NCI-H1694 treated with DMSO at 0.1 percent for 48 hours (cell line): ENCODE measurements around the gene SH3GL1.

Experiments used
- DNase-seq: peaks from one replicate; lab custom pipeline; 2025; lab: John Stamatoyannopoulos, UW

Gene SH3GL1

DNA sequence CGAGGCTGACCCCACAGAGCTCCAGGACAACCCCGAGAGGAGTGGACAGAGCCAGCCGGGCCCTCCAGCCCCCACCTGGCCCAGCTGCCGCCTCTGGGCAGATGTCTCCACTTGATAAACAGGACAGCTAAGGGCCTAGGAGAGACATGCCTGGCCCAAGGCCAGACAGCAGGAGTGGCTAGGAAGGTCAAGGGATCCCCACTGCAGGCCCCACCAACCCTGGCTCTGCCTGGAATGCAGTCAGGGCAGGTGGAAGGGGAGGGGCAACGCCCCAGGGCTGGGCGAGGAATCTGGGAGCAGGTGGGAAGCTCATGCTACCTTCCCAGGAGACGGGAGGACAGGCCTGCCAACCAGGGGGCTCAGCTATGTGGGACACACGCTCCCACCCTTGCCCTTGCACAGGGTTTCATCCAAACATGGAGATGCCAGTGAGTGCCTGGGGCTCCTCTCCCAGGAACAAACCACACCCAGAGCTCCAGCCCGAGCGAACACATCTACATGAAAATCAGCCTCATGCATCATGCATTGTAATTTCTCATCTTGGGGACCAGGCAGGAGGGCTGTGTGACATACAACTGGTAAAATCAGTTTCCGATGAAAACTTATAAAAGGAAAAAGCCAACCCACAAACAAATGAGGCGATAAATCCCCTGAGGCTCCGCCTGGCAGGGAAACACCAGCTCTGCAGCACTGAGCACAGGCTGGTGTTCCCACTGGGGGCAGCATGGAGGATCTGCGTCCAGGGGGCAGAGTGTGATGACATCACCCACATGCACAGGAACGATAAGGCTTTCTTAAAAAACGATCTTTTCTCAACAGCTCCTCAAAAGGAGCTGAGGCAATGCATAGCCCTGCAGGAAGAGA, 25.0 kb downstream of the SH3GL1 start:
- DNase-seq = peak; percentile 49

DNA sequence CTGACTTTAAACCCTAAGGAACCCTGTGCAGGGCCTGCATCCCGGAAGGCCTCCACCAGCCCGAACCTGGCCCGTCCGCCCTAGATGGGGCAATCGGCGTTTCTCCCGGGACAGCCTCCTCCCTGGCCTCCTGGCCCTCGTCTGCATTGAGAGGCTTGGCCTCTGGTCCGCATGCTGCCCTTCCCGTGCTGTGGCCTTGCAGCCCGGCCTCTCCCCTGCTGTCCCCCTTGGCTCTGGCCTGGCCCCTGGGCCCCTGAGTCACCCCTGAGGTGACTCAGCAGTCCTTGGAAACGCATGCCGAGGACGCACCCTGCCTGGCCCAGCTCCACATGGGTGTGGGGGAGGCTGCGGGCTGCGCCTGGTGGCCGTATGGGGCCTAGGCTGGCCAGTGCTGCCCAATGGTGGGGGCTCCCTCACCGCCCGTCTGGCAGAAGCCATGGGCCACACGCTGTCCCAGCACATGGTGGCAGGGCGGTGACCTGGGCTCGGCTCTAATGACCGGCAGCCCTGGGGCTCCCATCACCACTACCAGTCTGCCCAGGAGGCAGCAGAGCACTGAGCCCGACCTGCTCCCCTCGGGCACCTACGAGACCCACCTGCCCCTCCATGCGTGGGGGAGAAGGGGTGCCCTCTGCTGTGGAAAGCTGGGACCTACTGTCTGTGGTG, 25.7 kb downstream of the SH3GL1 start:
- no peak for DNase-seq

DNA sequence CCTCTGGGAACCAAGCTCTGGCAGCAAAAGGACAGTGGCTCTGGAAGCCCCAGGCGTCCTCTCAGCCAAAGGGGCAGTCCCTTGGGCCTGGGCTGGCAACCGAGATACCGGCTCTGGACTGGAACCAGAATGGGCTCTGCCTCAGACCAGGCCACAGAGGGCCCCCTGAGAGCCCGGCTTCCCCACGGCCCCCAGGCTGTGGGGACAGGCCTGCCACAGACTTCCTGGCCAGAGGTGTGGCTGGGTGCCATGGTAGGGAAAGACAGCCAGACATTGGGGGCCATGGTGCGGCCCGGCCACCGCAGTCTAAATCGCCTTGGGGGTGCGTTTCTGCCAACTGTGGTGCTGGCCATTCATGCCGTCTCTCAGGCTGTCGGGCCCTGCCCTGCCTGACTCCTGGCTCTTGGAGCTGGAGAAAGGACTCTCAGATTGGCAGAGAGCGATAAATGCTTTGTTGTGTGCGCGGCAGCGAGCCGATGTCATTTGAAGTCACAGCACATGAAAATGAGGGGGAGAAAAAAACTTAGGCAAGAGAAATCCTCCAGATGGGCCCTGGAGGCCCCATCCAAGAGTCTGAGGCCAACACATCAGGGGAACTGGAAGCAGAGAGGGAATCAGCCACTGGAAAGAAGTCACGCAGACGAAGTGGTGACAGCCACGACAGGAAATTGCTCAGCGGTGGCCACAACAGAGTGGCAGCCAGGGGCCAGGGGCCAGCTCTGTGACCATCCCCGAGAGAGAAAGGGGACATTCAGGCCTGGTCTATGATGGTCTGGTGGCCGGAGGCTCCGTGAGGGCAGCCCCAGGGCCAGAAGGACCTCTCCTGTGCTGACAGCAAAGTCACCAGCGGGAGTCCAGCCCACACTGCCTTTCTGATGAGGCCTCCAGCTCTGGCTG, 26.5 kb downstream of the SH3GL1 start:
- no peak for DNase-seq

DNA sequence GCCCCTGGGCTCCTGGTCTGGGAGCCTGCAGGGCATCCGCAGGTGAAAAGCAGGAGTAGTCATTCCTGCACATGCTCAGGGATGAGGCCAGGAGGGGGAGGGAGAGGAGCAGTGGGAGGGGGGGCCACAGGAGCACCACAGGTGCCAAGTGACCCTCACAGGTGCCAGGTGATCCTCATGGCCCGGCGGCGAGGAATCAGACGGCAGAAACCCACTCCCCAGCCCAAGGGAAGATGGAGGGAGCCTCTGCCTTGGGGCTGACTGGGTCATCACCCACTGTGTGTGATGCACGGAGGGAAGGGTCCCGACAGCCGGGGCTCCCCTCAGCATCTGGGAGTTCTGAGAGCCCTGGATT, 27.4 kb downstream of the SH3GL1 start:
- DNase-seq = no peak

DNA sequence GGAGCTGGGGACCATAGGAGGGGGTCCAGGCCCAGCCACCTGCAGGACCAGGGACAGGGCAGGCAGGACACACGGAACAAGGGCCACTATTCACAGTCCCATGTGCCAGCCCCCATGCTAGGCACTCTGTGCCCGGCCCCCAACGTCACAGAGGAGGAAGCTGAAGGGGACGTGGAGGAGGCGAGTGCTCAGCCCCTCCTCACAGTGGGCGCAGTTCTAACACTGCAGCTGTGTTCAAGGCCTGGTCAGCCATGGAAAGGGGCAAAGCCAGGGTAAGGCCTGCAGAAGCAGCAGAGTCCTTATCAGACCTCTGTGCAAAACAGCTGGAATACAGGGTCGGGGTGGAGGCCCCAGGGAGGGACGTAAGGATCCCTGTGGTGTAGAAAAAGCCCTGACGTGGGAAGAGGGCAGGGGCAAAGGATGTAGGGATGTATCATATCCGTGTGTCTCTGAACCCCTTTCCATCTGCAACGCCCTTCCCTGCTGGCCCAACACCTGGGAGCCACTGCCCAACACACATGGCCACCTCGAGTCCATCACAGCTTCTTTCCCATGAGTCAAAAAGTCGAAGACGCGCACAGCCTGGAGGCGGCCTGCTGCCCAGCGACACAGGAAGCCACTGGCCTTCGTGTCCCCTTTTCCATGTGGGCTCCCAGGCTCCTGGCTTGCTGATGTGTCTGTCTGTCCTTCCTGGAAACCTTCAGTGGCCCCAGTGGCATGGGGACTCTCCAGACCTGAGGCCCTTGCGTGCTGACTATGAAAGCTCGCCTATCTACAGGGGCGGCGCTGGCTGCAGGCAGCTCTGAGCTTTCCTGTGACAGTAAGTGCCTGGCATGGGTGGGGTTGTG, 28.0 kb downstream of the SH3GL1 start:
- no peak for DNase-seq

DNA sequence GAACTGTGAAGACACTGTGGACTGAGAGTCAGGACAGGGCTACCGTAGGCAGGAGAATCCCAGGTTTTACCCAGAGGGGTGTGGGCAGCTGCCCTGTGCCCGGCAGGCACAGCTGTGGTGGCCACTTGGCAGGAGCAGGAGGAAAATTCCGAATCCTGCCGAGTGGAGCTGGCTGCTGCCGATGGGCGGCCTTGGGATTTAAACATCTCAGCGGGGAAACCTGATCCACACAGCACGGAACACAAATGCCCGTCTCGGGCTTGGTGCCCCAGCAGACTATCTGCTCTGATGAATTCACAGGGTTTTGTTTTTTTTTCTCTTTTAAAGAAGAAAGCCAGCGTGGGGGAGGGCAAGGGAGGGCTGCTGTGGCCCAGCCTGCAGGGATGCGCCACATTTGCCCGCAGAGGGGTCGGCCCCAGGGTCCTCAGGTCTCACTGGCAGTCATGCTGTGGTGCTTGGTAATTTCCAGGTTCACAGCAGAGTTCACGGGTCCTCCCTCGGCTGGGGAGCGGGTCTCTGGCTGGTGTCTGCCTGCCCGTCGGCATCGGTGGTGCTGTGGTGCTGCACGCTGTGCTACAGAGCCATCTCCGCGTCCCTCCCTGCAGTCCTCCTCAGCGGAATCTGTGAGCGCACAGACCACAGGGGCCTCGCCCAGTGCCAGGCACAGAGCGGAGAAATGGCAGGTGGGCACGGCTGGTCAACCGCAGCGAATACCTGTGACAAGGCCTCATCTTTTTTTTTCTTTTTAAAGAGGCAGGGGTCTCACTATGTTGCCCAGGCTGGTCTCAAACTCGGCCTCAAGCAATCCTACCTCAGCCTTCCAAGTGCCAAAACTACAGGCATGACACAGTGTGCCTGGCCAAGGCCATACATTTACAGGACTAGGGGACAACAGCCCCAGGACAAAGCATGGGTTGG, 28.8 kb downstream of the SH3GL1 start:
- no peak for DNase-seq

DNA sequence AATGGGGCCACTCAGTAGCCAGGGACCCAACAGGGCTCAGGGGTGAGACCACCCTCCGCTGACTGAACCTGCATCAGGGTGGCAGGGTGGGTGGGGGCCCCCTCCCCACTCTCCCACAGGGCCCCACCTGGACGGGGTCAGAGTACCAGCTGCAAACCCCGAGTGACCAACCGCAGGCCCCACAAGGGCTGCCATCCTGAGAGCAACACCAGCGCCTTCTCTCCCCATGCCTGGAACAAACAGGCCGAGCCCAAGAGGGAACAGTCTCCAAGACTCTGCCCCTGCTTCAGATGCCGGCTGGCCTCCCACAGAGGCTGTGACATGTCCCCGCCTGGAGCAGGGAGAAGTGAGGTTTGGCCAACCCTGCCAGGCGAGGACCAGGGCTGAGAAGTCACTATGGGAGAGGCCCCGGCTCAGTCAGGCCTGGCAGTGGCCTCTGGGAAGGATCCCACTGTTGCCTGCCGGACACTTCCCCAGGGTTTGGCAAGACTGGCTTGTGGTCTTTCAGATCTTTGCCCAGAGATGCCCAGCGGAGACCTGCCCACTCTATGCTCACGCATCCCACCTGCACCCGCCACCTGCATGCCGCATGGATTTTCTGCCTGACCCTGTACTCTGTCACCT, 29.8 kb downstream of the SH3GL1 start:
- no peak for DNase-seq

DNA sequence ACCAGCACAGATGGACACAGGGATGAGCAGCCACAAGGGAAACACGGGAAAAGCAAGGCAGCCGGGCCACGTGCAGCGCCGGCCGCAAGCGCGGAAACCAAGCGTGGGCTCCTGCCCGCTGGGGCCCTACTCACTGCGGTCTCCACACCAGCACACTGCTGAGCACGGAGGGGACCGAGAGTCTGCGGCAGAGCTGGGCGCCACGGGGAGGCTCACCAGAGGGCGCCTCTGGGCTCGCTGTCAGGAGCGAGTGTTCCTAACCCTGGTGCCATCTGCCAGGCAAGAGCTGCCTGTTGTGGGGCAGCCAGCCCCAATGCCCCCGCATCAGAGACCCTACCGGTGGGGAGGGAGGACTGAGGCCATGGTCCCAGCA, 30.5 kb downstream of the SH3GL1 start:
- DNase-seq = peak; percentile 52

DNA sequence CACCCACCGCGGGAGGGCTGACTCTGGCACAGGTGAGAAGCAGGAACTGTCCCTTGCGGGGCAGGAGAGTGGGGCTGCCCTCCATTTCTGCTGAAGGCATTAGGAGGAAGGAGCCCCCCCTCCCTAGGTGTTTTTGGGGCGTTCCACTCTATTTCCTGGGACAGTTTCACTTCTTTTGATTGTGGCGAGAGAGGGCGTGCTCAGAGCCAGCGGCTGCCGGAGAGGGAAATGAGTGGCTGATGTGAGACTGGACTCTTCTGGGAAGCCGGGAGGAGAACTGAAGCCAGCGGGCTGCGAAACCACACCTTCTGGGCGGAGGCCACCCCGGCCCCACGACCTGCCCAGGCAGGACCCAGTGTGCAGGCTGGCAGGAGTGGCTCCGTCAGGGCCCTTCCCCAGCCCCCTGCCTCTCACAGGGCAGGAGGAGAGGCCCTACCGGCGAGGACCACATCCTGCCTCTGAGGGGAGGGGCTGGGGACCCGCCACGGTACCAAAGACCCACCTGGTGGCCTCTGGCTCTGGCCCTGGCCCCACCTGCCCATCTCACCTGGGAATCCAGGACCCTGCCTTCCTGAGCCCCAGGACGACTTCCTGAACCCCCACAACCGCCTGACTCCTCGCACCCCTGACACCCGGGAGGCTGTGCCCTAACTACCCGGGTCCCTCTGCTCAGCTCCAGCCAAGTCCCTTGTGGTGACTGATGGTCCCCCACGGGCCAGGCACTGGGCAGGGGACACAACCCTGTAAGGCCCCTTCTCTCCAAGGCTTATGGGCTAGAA, 31.0 kb downstream of the SH3GL1 start:
- no peak for DNase-seq

DNA sequence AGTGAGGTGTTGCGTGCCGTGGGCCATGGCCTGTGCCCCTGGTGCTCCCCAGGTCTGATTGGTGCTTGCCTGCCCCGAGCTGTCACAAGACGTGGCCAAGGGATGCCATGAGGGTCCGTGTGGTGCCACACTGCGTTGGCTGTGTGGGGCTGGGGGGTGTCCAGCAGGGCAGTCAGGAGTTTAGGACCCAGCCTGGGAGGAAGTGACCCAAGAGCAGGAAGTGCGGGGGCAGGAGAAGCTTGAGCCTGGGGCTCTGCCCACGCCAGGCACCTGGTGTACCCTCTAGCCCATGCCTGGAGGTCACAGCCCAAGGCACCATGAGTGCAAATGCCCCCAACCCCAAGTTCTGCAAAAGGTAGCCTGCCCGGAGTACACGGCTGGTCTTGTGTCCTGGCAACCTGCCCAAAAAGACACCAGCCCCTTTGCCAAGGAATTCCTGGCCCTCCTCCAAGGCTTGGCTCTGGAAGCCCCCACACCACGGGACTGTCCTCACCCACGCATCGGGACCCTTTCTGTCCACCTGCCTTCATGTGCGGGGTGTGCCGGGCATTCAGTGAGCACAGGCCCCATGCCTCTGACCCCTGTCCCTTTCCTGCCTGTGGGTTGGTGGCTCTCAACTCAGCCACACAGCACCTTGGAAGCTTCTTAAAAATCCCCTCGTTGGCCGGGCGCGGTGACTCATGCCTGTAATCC, 32.1 kb downstream of the SH3GL1 start:
- no peak for DNase-seq

DNA sequence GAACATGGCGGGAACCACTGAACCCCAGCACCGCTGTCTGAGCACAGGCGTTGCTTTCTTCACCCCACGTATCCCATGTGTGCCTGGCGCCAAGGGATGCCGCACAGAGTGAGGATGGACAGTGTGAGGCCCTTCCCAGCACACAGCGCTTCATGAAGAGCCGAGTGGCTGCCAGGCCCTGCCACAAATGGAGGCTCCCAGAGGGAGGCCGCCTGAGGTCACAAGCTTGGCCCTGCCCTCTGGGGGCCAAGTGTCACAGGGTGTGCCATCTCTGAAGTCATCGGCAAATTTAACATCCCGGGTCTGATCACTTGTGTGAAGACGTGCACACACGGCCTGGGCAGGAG, 32.6 kb downstream of the SH3GL1 start:
- DNase-seq = no peak

DNA sequence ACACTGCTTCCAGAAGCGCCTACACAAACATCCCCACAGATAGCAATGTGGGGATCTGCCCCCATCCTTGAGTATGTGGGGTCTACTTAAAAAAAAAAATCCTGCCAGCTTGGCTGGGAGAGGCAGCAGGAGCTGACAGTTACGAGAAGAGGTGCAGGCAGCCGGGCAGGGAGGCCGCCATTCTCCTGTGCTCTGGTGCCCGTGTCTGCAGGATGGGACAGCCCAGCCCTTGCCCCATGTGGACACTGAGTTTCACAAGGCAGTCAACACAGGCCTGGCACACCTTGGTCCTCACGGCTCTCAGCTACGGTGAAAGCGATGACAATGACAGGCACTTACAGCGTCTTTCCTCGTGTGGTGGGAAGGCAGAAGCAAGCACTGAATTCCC, 33.0 kb downstream of the SH3GL1 start:
- no peak for DNase-seq

DNA sequence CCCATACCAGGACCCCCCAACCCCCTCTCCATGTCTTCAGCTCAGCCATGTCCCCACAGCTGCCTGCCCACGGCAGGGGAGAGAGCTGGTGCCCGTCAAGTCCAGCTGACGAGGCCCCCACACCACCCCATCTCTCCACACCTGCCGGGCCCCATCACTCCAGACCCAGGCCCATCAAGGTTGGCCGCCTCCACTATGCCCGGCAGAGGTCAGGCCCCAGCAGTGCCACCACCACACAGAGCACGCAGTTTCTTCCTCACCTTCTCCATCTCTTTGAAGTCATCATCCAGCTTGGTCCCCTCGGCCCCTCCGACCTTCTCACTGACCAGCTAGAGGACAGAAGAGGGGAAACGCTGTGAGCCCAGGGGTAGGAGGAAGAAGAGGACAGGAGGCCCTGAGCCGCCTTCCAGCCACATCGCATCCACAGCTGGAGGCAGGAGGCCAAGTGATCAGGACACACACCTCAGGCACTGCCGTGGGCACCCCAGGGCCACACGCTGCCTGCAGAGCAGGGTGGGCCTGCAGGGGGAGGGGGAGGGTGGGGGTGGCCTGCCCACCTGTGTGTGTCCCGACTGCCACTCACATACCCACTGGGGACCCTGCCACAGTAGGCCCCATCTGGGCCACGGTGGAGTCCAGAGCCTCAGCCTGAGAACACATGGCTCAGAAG, 33.5 kb downstream of the SH3GL1 start:
- no peak for DNase-seq

DNA sequence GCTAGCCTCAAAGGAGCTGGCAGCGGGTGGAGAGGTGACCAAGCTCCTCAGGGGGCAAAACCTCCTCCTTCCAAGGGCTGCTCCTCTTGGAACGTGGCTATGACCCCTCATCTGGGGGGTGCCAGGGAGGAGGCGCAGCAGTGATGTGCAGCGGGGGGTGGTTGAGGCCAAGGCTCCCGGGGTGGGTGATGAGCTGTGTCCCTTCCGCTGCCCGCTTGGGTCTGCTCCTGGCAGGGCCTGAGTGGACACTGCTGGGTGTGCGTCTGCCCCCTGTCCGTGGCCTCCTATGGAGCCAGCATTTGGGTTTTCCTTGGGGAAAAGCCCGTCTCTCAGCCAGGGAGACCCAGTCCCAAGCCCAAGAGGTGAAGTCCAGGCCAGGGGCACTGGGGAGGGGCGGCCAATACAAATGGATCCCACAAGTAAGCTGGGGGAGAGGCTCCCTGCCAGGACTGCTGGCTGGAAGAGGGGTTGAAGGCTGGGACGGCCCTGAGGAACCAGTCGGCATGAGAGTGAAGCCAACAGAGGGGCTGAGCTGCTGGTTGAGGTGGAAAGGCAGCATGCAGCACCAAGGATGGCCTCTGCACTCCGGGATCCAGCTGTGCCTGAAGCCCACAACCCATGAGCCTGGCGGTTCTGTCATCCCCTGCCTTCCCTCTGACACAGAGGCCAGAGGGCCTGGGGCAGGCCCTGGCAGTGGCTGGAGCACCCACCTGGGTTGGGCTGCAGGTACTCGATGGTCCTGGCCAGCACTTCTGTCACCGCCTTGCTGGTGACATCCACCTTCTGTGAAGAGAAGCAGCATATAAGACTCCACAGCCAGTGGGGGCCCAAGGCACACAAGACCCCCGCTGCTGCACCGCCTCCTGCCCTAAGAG, 34.3 kb downstream of the SH3GL1 start:
- no peak for DNase-seq

DNA sequence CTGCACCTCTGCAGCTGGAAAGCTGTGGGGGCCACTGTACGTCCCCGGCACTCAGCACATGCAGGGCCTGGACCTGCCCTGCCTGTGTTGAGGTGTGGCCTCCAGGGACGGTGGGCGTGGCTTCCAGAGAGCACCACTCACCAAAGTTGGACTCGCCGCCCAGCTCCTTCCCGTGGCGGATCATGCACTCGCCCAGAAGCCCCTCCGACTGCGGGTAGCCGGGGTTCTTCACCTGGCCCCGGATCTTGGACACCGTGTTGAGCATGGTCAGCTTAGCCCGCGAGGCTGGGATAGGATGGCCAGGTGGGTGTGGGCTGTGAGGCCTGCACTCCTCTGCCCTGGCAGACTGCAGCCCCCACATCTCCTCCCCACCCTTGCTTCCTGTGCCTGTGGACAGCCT, 35.0 kb downstream of the SH3GL1 start:
- DNase-seq = no peak

DNA sequence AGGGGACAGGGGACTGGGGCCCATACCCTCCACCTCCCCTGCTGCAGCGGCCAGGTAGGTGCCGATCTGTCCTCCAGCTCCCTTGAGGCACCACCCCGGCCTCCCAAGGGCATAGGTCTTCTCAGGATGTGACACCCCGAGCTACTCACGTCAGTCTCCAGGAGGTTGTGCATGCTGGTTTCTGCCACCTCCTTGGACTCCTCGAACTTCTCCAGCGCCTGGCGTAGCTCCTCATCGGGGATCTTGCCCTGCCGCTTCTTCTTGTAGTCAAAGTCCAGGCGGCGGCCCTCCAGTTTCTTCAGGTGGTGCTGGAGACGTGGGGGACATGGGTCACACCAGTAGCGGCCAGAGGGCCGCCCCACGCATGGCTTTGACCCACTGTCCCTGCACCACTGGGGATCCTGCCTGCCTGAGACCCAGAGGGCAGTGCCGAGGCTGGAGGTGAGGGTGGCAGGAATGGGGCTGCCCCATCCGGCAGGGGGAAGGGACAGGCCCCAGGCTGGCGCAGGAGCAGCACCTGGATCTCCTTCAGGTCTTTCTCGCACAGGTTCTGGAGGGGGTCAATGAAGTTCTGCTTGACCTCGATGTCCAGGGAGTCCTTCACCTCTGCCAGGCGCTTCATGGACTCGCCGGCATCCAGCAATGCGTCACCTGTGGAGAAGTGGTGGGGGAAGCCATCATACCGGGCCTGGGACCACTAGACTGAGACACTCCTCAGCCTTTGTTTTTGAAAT, 36.6 kb downstream of the SH3GL1 start:
- no peak for DNase-seq
